Measurements from ENCODE around the gene LAMP1.

Gene LAMP1

DNA sequence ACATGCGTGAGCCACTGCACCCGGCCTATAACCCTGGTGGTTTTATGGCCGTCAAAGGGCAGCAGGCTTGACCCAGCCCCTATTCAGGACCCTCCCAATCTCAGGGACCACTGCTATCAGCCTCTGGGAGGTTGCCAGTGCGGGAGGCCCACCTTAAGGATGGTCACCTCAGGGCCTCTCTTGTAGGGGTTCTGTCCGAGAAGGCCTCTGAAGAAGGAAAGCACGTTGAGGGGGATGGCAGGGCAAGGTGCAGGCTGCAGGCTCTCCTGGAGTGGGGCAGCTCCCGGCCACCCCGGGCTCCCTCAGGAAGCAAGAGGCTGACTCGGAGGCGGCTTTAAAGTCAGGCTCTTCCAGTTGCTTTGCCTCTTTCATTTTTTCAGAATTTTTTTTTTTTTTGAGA lies 72.8 kb downstream of the LAMP1 start:
- TF ChIP-seq YY1 (IDR thresholded peaks at IDR 0.05; ENCODE audit: low read depth): no peak
- no peak for TF ChIP-seq EGR1 (IDR thresholded peaks at IDR 0.05)
- TF ChIP-seq, protein P1, sequence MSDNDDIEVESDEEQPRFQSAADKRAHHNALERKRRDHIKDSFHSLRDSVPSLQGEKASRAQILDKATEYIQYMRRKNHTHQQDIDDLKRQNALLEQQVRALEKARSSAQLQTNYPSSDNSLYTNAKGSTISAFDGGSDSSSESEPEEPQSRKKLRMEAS (IDR thresholded peaks at IDR 0.05): no peak
- no peak for TF ChIP-seq CEBPB (IDR thresholded peaks at IDR 0.05)
- TF ChIP-seq FOXM1 (IDR thresholded peaks at IDR 0.05; ENCODE audit: borderline replicate concordance, low read depth): no peak
- no peak for TF ChIP-seq EP300 (IDR thresholded peaks at IDR 0.05; ENCODE audit: borderline replicate concordance)

DNA sequence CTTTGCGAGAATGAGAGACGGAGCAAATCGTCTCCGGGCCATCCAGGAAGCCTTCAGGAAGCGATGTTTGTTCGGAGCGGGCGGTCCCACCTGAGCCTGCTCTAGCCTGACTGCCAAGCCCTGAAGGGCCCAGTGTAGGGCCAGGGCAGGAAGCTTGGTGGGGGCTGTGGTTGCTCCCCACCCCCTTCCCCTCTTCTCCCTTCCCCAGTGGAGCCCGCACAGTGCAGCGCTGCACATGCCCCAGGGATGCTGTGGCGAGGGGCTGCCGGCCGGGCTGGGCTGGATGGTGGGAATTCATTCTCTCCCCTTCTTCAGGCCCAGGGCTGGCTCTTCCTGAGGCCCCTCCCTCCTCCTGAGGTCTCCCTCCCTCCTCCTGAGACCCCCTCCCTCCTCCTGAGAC lies 74.0 kb downstream of the LAMP1 start:
- TF ChIP-seq, protein P1 (IDR thresholded peaks at IDR 0.05): no peak
- TF ChIP-seq CEBPB (IDR thresholded peaks at IDR 0.05) (no peak), TEAD4 (IDR thresholded peaks at IDR 0.05) (no peak), TCF12 (IDR thresholded peaks at IDR 0.05; ENCODE audit: low read depth) (no peak), FOXM1 (IDR thresholded peaks at IDR 0.05; ENCODE audit: borderline replicate concordance, low read depth) (no peak), RAD21 (IDR thresholded peaks at IDR 0.05; ENCODE audit: low read depth) (no peak), EGR1 (IDR thresholded peaks at IDR 0.05) (no peak), NFIC (IDR thresholded peaks at IDR 0.05) (no peak), EP300 (IDR thresholded peaks at IDR 0.05; ENCODE audit: borderline replicate concordance) (no peak), ZBTB7A (IDR thresholded peaks at IDR 0.05; ENCODE audit: low read depth) (no peak), TAF1 (IDR thresholded peaks at IDR 0.05; ENCODE audit: low read depth) (no peak)
- TF ChIP-seq, protein P2, sequence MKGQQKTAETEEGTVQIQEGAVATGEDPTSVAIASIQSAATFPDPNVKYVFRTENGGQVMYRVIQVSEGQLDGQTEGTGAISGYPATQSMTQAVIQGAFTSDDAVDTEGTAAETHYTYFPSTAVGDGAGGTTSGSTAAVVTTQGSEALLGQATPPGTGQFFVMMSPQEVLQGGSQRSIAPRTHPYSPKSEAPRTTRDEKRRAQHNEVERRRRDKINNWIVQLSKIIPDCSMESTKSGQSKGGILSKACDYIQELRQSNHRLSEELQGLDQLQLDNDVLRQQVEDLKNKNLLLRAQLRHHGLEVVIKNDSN (IDR thresholded peaks at IDR 0.05): no peak
- TF ChIP-seq, protein P3, sequence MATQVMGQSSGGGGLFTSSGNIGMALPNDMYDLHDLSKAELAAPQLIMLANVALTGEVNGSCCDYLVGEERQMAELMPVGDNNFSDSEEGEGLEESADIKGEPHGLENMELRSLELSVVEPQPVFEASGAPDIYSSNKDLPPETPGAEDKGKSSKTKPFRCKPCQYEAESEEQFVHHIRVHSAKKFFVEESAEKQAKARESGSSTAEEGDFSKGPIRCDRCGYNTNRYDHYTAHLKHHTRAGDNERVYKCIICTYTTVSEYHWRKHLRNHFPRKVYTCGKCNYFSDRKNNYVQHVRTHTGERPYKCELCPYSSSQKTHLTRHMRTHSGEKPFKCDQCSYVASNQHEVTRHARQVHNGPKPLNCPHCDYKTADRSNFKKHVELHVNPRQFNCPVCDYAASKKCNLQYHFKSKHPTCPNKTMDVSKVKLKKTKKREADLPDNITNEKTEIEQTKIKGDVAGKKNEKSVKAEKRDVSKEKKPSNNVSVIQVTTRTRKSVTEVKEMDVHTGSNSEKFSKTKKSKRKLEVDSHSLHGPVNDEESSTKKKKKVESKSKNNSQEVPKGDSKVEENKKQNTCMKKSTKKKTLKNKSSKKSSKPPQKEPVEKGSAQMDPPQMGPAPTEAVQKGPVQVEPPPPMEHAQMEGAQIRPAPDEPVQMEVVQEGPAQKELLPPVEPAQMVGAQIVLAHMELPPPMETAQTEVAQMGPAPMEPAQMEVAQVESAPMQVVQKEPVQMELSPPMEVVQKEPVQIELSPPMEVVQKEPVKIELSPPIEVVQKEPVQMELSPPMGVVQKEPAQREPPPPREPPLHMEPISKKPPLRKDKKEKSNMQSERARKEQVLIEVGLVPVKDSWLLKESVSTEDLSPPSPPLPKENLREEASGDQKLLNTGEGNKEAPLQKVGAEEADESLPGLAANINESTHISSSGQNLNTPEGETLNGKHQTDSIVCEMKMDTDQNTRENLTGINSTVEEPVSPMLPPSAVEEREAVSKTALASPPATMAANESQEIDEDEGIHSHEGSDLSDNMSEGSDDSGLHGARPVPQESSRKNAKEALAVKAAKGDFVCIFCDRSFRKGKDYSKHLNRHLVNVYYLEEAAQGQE (IDR thresholded peaks at IDR 0.05; ENCODE audit: low read depth): no peak
